Neuronal stem cell (in vitro differentiated cells): ENCODE results near the gene MET.

ENCODE experiments used
- DNase-seq: peaks from one replicate; pipeline ENCODE4 v3.0.0-alpha.2; 2013; ENCODE audit warnings: low spot score
- H2AFZ ChIP-seq: one replicate; pipeline ENCODE4 v1.6.1; 2013; ENCODE audit warnings: mild to moderate bottlenecking, low read length, inconsistent platforms
- H2AK5ac ChIP-seq: 2 replicates; pipeline ENCODE4 v1.6.1; 2013; ENCODE audit warnings: low read depth, mild to moderate bottlenecking, inconsistent platforms, low read length, moderate library complexity, mixed read lengths
- H2BK120ac ChIP-seq: 2 replicates; pipeline ENCODE4 v1.6.1; 2013; ENCODE audit warnings: low read depth, mild to moderate bottlenecking, inconsistent platforms, low read length, moderate library complexity, mixed read lengths
- H2BK12ac ChIP-seq: one replicate; pipeline ENCODE4 v1.6.1; 2013; ENCODE audit warnings: low read length, inconsistent platforms
- H2BK15ac ChIP-seq: 2 replicates; pipeline ENCODE4 v1.6.1; 2013; ENCODE audit warnings: mild to moderate bottlenecking, low read length, inconsistent platforms, mixed read lengths
- H2BK5ac ChIP-seq: one replicate; pipeline ENCODE4 v1.6.1; 2013; ENCODE audit warnings: inconsistent platforms, mild to moderate bottlenecking, low read length, moderate library complexity
- H3K14ac ChIP-seq: one replicate; pipeline ENCODE4 v1.6.1; 2013; ENCODE audit warnings: low read length, inconsistent platforms
- H3K18ac ChIP-seq: 2 replicates; pipeline ENCODE4 v1.6.1; 2013; ENCODE audit warnings: low read length, inconsistent platforms
- H3K23ac ChIP-seq: 2 replicates; pipeline ENCODE4 v1.6.1; 2013; ENCODE audit warnings: low read depth, mild to moderate bottlenecking, mixed read lengths, low read length, inconsistent platforms; ENCODE audit not compliant: poor library complexity
- H3K27ac ChIP-seq: replicated peaks from 3 replicates; pipeline ENCODE4 v1.5.1; 2013; ENCODE audit warnings: low read length, inconsistent platforms
- H3K27me3 ChIP-seq, 3 experiments: 2 replicates each; pipeline ENCODE4 v1.6.1; 2013; ENCODE audit warnings: low read length in 3 of 3, mild to moderate bottlenecking in 2 of 3, inconsistent platforms in 1 of 3, low read depth in 1 of 3, mixed read lengths in 1 of 3, moderate library complexity in 1 of 3; ENCODE audit not compliant: control insufficient read depth in 3 of 3, insufficient read depth in 3 of 3
- H3K36me3 ChIP-seq, 2 donors: replicated peaks in 1 of 2; 2 replicates each; pipeline ENCODE4 v1.6.1; 2013; ENCODE audit warnings: low read length in 2 of 2; ENCODE audit not compliant: control insufficient read depth in 2 of 2, insufficient read depth in 2 of 2
- H3K4ac ChIP-seq: 2 replicates; pipeline ENCODE4 v1.6.1; 2013; ENCODE audit warnings: inconsistent platforms, mild to moderate bottlenecking, low read length, moderate library complexity
- H3K4me1 ChIP-seq, 2 donors: 1 replicate in 1 of 2; 2 replicates in 1 of 2; pipeline ENCODE4 v1.6.1; 2013; ENCODE audit warnings: low read length in 2 of 2, low read depth in 1 of 2; ENCODE audit not compliant: control insufficient read depth in 2 of 2, insufficient read depth in 1 of 2
- H3K4me2 ChIP-seq: one replicate; pipeline ENCODE4 v1.6.1; 2013; ENCODE audit warnings: mild to moderate bottlenecking, low read length, inconsistent platforms; ENCODE audit not compliant: insufficient read depth, poor library complexity, severe bottlenecking
- H3K4me3 ChIP-seq, 2 donors: 2 replicates each; pipeline ENCODE4 v1.5.1; 2013; ENCODE audit warnings: low read length in 2 of 2, mild to moderate bottlenecking in 2 of 2, inconsistent platforms in 1 of 2, moderate library complexity in 1 of 2
- H3K79me1 ChIP-seq: one replicate; pipeline ENCODE4 v1.6.1; 2013; ENCODE audit warnings: low read depth, mild to moderate bottlenecking, inconsistent platforms, low read length, moderate library complexity
- H3K9ac ChIP-seq: one replicate; pipeline ENCODE4 v1.6.1; 2013; ENCODE audit warnings: mild to moderate bottlenecking, low read depth, low read length, inconsistent platforms; ENCODE audit not compliant: poor library complexity
- H3K9me3 ChIP-seq, 2 donors: replicated peaks in 1 of 2; 2 replicates each; pipeline versions ENCODE3 to v1.6.1; 2013; ENCODE audit warnings: low read length in 2 of 2, mild to moderate bottlenecking in 2 of 2, inconsistent platforms in 1 of 2, low read depth in 1 of 2, mixed read lengths in 1 of 2, moderate library complexity in 1 of 2; ENCODE audit not compliant: control insufficient read depth in 2 of 2, insufficient read depth in 1 of 2
- H4K8ac ChIP-seq: one replicate; pipeline ENCODE4 v1.6.1; 2013; ENCODE audit warnings: low read depth, mild to moderate bottlenecking, inconsistent platforms, low read length, moderate library complexity
- H4K91ac ChIP-seq: one replicate; pipeline ENCODE4 v1.6.1; 2013; ENCODE audit warnings: low read length, low read depth, mild to moderate bottlenecking, inconsistent platforms; ENCODE audit not compliant: poor library complexity
- WGBS, 2 donors: extraction: QIAGEN DNeasy Blood & Tissue Kit; methylation state at CpG; one replicate each; pipeline ENCODE4 v1.1.7; 2013; ENCODE audit warnings: missing lambda C conversion rate in 2 of 2, mixed read lengths in 1 of 2; ENCODE audit not compliant: insufficient read length in 2 of 2, insufficient replicate concordance in 1 of 2; ENCODE audit errors: extremely low coverage in 2 of 2; 5-methylcytosine and 5-hydroxymethylcytosine counted together

Gene MET

GRCh38 chr7:116728413-116728812 is 56.4 kb downstream of the MET start:
- no peaks in the 10 kb centered on the region for H3K4me1 ChIP-seq
- H3K4me3 ChIP-seq, result no peak overlapping the region
- no peak overlapping the region for H4K8ac ChIP-seq
- no peak overlapping the region for H3K4ac ChIP-seq
- H3K23ac ChIP-seq, result no peak overlapping the region
- no CpG with 5 or more reads among the region's 1 CpG for WGBS, 2 donors
- peaks cover 0 to 15% (median 0%) of the 10 kb centered on the region in 3 experiments for H3K27me3 ChIP-seq
- no peak overlapping the region for H3K9ac ChIP-seq
- no peak overlapping the region for H3K4me2 ChIP-seq
- no peak for DNase-seq
- no peak overlapping the region for H2AFZ ChIP-seq
- no peak overlapping the region for H2BK12ac ChIP-seq
- H2BK120ac ChIP-seq, result no peak overlapping the region
- H2BK15ac ChIP-seq, result no peak overlapping the region
- no peak overlapping the region for H3K27ac ChIP-seq
- no peak overlapping the region for H2AK5ac ChIP-seq
- no peak overlapping the region for H3K18ac ChIP-seq
- H3K14ac ChIP-seq, result no peak overlapping the region
- no peak overlapping the region for H4K91ac ChIP-seq
- no peaks in the 10 kb centered on the region for H3K36me3 ChIP-seq
- no peaks in the 10 kb centered on the region for H3K9me3 ChIP-seq
- no peak overlapping the region for H2BK5ac ChIP-seq
- no peaks in the 10 kb centered on the region for H3K79me1 ChIP-seq

DNA sequence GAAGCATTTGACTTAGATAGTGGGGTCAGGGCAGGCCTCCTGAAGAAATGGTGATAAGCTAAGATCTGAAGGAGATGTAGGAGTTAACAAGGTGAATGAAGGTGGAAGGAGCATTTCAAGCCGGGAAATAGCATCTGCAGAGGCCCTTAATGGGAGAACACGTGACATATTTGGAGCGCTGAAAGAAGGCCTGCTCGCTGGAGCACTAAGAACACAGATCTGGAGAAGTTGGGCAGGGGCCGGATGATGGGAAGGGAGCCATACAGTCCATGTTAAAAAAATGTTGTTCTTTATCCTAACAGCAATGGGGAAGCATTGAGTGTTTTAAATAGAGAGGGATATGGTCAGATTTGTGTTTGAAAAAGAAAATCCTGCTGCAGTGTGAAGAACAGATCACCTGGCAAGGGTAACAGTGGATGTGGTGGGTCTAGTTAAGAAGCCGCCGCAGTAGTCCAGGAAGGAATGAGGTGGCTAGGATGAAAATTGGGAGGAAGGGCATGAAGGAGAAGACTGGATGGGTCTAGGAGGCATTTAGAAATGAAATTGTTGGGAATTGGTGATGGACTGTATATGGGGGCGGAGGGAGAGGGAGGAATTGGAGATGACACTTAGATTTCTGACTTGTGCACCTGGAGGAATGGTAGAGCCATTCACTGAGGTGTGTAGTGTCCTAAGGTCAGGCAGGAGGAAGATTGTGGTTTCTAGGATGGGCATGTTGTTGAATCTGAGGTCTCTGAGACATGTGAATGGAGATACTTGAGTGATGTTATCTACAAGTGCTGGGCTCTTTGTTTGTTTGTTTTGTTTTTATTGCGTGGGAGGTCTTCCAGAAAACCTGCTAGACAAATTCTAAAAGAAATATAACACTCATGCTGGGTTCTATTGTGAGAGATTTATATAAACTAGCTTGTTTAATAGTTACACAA is 58.4 kb downstream of the MET start:
- no peaks in the 10 kb centered on the region for H3K79me1 ChIP-seq
- no peak overlapping the region for H3K14ac ChIP-seq
- H3K23ac ChIP-seq, result no peak overlapping the region
- no peaks in the 10 kb centered on the region for H3K4me1 ChIP-seq
- no peaks in the 10 kb centered on the region for H3K36me3 ChIP-seq
- no peak overlapping the region for H3K4me3 ChIP-seq
- no peak overlapping the region for H3K4ac ChIP-seq
- no peak overlapping the region for H4K8ac ChIP-seq
- H2AK5ac ChIP-seq, result no peak overlapping the region
- no peak overlapping the region for H3K18ac ChIP-seq
- H3K4me2 ChIP-seq, result no peak overlapping the region
- no peak overlapping the region for H3K9ac ChIP-seq
- H2BK120ac ChIP-seq, result no peak overlapping the region
- no peak overlapping the region for H4K91ac ChIP-seq
- no peak overlapping the region for H2BK5ac ChIP-seq
- H2BK15ac ChIP-seq, result no peak overlapping the region
- no peak overlapping the region for H2AFZ ChIP-seq
- H3K9me3 ChIP-seq, result no peaks in the 10 kb centered on the region
- WGBS, 2 donors, result 100% methylated on average over 1 of the region's 9 CpGs; no CpG with 5 or more reads in 1 of the 2 donors
- DNase-seq, result no peak
- H3K27me3 ChIP-seq, result peaks cover 0 to 15% (median 0%) of the 10 kb centered on the region in 3 experiments
- no peak overlapping the region for H3K27ac ChIP-seq
- no peak overlapping the region for H2BK12ac ChIP-seq

GRCh38 chr7:116731023-116731395 is 59.0 kb downstream of the MET start:
- no peak overlapping the region for H2BK15ac ChIP-seq
- H3K4me3 ChIP-seq, result no peak overlapping the region
- no peak overlapping the region for H3K18ac ChIP-seq
- H2AFZ ChIP-seq, result no peak overlapping the region
- no peak overlapping the region for H3K4me2 ChIP-seq
- no peak for DNase-seq
- H4K8ac ChIP-seq, result no peak overlapping the region
- no CpG with 5 or more reads among the region's 1 CpG for WGBS, 2 donors
- no peaks in the 10 kb centered on the region for H3K4me1 ChIP-seq
- no peak overlapping the region for H3K23ac ChIP-seq
- H3K4ac ChIP-seq, result no peak overlapping the region
- H3K9me3 ChIP-seq, result no peaks in the 10 kb centered on the region
- no peak overlapping the region for H2BK12ac ChIP-seq
- no peaks in the 10 kb centered on the region for H3K36me3 ChIP-seq
- no peak overlapping the region for H2BK5ac ChIP-seq
- H4K91ac ChIP-seq, result no peak overlapping the region
- H3K14ac ChIP-seq, result no peak overlapping the region
- no peak overlapping the region for H2BK120ac ChIP-seq
- no peaks in the 10 kb centered on the region for H3K79me1 ChIP-seq
- no peak overlapping the region for H3K9ac ChIP-seq
- H3K27me3 ChIP-seq, result peaks cover 0 to 15% (median 0%) of the 10 kb centered on the region in 3 experiments
- no peak overlapping the region for H3K27ac ChIP-seq
- H2AK5ac ChIP-seq, result no peak overlapping the region

DNA sequence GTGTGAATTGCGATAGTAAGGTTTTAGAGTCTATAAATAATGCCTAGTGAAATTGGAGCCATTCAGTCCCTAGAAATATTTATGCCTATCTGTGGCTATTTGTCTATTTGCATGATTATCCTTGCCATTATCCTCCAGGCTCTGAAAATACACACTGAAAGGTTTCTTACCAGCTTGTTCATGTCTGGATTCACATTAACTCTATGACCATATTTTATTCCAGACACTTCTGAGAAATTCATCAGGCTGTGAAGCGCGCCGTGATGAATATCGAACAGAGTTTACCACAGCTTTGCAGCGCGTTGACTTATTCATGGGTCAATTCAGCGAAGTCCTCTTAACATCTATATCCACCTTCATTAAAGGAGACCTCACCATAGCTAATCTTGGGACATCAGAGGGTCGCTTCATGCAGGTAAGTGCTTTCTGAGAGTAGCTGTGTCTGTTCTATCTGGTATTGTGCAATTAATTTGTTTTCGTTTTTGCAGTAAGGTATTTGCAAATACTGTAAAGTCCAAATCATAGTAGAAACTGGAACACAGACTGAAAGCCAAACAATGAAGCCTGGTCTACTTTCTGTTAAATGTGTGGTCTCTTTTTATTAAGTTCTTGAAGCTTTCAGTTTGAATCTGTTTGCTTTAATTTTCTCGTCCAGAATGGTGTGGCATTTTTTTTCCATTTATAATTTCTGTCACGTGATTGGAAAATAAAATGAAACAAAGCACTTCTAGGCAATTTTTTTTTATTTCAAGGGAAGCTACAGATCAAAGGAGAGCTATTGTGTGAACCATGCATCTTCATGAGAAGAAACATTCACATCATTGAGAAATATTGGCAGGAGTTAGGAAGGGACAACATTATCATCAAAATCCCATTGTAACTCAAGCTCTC is 59.7 kb downstream of the MET start:
- no peak overlapping the region for H3K4me2 ChIP-seq
- DNase-seq, result no peak
- no peak overlapping the region for H3K9ac ChIP-seq
- H3K36me3 ChIP-seq, result no peaks in the 10 kb centered on the region
- no peak overlapping the region for H3K4me3 ChIP-seq
- H2BK120ac ChIP-seq, result no peak overlapping the region
- H4K91ac ChIP-seq, result no peak overlapping the region
- no peaks in the 10 kb centered on the region for H3K79me1 ChIP-seq
- H2AFZ ChIP-seq, result no peak overlapping the region
- H3K9me3 ChIP-seq, result no peaks in the 10 kb centered on the region
- H3K27ac ChIP-seq, result no peak overlapping the region
- H4K8ac ChIP-seq, result no peak overlapping the region
- no peak overlapping the region for H3K4ac ChIP-seq
- H3K4me1 ChIP-seq, result peaks cover 0 to under 1% of the 10 kb centered on the region in 2 donors
- no peak overlapping the region for H3K23ac ChIP-seq
- H2BK15ac ChIP-seq, result no peak overlapping the region
- no peak overlapping the region for H3K18ac ChIP-seq
- no peak overlapping the region for H2BK5ac ChIP-seq
- H2AK5ac ChIP-seq, result no peak overlapping the region
- H3K14ac ChIP-seq, result no peak overlapping the region
- H2BK12ac ChIP-seq, result no peak overlapping the region
- no CpG with 5 or more reads among the region's 12 CpGs for WGBS, 2 donors
- peaks cover 0 to 11% (median 0%) of the 10 kb centered on the region in 3 experiments for H3K27me3 ChIP-seq
